Effector memory CD4-positive, alpha-beta T cell (primary cell): Measurements from ENCODE around the gene TNFAIP6.
"Not testable (repeated sequence)": the region's sequence is repeated elsewhere in the genome, so short reads cannot be mapped to it uniquely, and the experiment has no call there.

Experiments
- DNase-seq, 3 donors: peaks; one replicate each; pipeline ENCODE4 v3.0.0-alpha.2; 2020
- H3K27ac ChIP-seq: 2 replicates; pipeline ENCODE4 v1.7.0; 2013; ENCODE audit warnings: mild to moderate bottlenecking, low read length, moderate library complexity; ENCODE audit not compliant: insufficient read depth, poor library complexity, severe bottlenecking
- H3K27me3 ChIP-seq: replicated peaks from 2 replicates; pipeline ENCODE4 v1.7.0; 2013; ENCODE audit warnings: mild to moderate bottlenecking, low read length; ENCODE audit not compliant: insufficient read depth, control insufficient read depth, poor library complexity, severe bottlenecking
- H3K36me3 ChIP-seq: 2 replicates; pipeline ENCODE4 v1.7.0; 2013; ENCODE audit warnings: mild to moderate bottlenecking, low read length, moderate library complexity; ENCODE audit not compliant: control insufficient read depth, insufficient read depth
- H3K4me1 ChIP-seq: 2 replicates; pipeline ENCODE4 v1.7.0; 2013; ENCODE audit warnings: low read length, mild to moderate bottlenecking; ENCODE audit not compliant: control insufficient read depth, insufficient read depth, poor library complexity, severe bottlenecking
- H3K4me3 ChIP-seq: 2 replicates; pipeline ENCODE4 v1.7.0; 2013; ENCODE audit warnings: low read length, low read depth, mild to moderate bottlenecking; ENCODE audit not compliant: insufficient read depth, poor library complexity, severe bottlenecking
- H3K9me3 ChIP-seq: 2 replicates; pipeline ENCODE4 v1.7.0; 2013; ENCODE audit warnings: mild to moderate bottlenecking, low read length, moderate library complexity; ENCODE audit not compliant: control insufficient read depth

Gene TNFAIP6

GRCh38 chr2:151337643-151338042 lies 19.7 kb upstream of the TNFAIP6 start:
- no peaks in the 10 kb centered on the region for H3K4me1 ChIP-seq
- no peak overlapping the region for H3K27ac ChIP-seq
- H3K27me3 ChIP-seq: no peaks in the 10 kb centered on the region
- DNase-seq: no peak
- no peaks in the 10 kb centered on the region for H3K9me3 ChIP-seq
- H3K4me3 ChIP-seq: no peak overlapping the region
- no peaks in the 10 kb centered on the region for H3K36me3 ChIP-seq

- no peak for DNase-seq
- no peaks in the 10 kb centered on the region for H3K9me3 ChIP-seq
- no peak overlapping the region for H3K4me3 ChIP-seq
- no peaks in the 10 kb centered on the region for H3K36me3 ChIP-seq
- H3K27ac ChIP-seq: no peak overlapping the region
- no peaks in the 10 kb centered on the region for H3K4me1 ChIP-seq
- H3K27me3 ChIP-seq: no peaks in the 10 kb centered on the region
Observed at GRCh38 chr2:151338115-151338514, 19.3 kb upstream of the TNFAIP6 start.

- DNase-seq: no peak
- no peaks in the 10 kb centered on the region for H3K9me3 ChIP-seq
- no peak overlapping the region for H3K4me3 ChIP-seq
- no peaks in the 10 kb centered on the region for H3K27me3 ChIP-seq
- H3K4me1 ChIP-seq: no peaks in the 10 kb centered on the region
- no peaks in the 10 kb centered on the region for H3K36me3 ChIP-seq
- no peak overlapping the region for H3K27ac ChIP-seq
Observed at GRCh38 chr2:151343073-151343472, 14.3 kb upstream of the TNFAIP6 start.

- not testable (repeated sequence) for DNase-seq, H3K4me3 ChIP-seq, H3K27ac ChIP-seq, H3K9me3 ChIP-seq, H3K36me3 ChIP-seq, H3K27me3 ChIP-seq, H3K4me1 ChIP-seq
Observed at GRCh38 chr2:151344191-151344590, 13.2 kb upstream of the TNFAIP6 start.

- Histone ChIP-seq H3K4me3 (no peak overlapping the region), H3K27ac (no peak overlapping the region), H3K27me3 (no peaks in the 10 kb centered on the region), H3K9me3 (no peaks in the 10 kb centered on the region), H3K36me3 (no peaks in the 10 kb centered on the region), H3K4me1 (no peaks in the 10 kb centered on the region)
- DNase-seq: no peak
Observed at GRCh38 chr2:151344906-151345305, 12.5 kb upstream of the TNFAIP6 start.

- no peak overlapping the region for H3K27ac ChIP-seq
- no peaks in the 10 kb centered on the region for H3K27me3 ChIP-seq
- no peaks in the 10 kb centered on the region for H3K36me3 ChIP-seq
- DNase-seq: no peak
- H3K4me3 ChIP-seq: no peak overlapping the region
- H3K9me3 ChIP-seq: no peaks in the 10 kb centered on the region
- H3K4me1 ChIP-seq: no peaks in the 10 kb centered on the region
Observed at GRCh38 chr2:151347294-151347693, 10.1 kb upstream of the TNFAIP6 start.

GRCh38 chr2:151347906-151348305 lies 9.5 kb upstream of the TNFAIP6 start:
- DNase-seq: no peak
- Histone ChIP-seq H3K36me3 (no peaks in the 10 kb centered on the region), H3K4me3 (no peak overlapping the region), H3K4me1 (no peaks in the 10 kb centered on the region), H3K9me3 (no peaks in the 10 kb centered on the region), H3K27ac (no peak overlapping the region), H3K27me3 (no peaks in the 10 kb centered on the region)

GRCh38 chr2:151350579-151351195 lies 6.7 kb upstream of the TNFAIP6 start:
- Histone ChIP-seq H3K27ac (no peak overlapping the region), H3K4me3 (no peak overlapping the region), H3K4me1 (no peaks in the 10 kb centered on the region), H3K36me3 (no peaks in the 10 kb centered on the region), H3K9me3 (no peaks in the 10 kb centered on the region), H3K27me3 (no peaks in the 10 kb centered on the region)
- DNase-seq: no peak

GRCh38 chr2:151353995-151354394 lies 3.4 kb upstream of the TNFAIP6 start:
- Histone ChIP-seq H3K27ac (no peak overlapping the region), H3K9me3 (no peaks in the 10 kb centered on the region), H3K27me3 (no peaks in the 10 kb centered on the region), H3K4me3 (no peak overlapping the region), H3K4me1 (no peaks in the 10 kb centered on the region), H3K36me3 (no peaks in the 10 kb centered on the region)
- DNase-seq: no peak

GRCh38 chr2:151354807-151355206 lies 2.6 kb upstream of the TNFAIP6 start:
- Histone ChIP-seq H3K4me3 (no peak overlapping the region), H3K9me3 (no peaks in the 10 kb centered on the region), H3K36me3 (no peaks in the 10 kb centered on the region), H3K27me3 (no peaks in the 10 kb centered on the region), H3K4me1 (no peaks in the 10 kb centered on the region), H3K27ac (no peak overlapping the region)
- no peak for DNase-seq
